CD4-positive, alpha-beta T cell (primary cell): ENCODE data around the gene DGKB. TPM values are rescaled to one million over a fixed set of nuclear protein-coding genes. Genes with fewer than 3 reads are reported as not detected.

Experiments
- ATAC-seq: fragments of 200-7000 bp; cut with Tn5 transposase; one replicate; pipeline ENCODE4 v1.10.0; 2022; ENCODE audit warnings: mild to moderate bottlenecking; ENCODE audit not compliant: poor library complexity
- CTCF ChIA-PET: fragments of 350-600 bp; sonication (Branson Sonifier 250); formaldehyde crosslinking; loops from one replicate; lab custom pipeline; 2021; ENCODE audit warnings: antibody characterized with exemption, inconsistent platforms; lab: Charles Lee
- POLR2A ChIA-PET: fragments of 350-600 bp; sonication (Branson Sonifier 250); formaldehyde crosslinking; loops from one replicate; lab custom pipeline; 2021; ENCODE audit warnings: antibody characterized with exemption, inconsistent platforms; lab: Charles Lee
- DNase-seq, 14 experiments: peaks; one replicate each; pipeline ENCODE4 v3.0.0-alpha.2; 2013 to 2020; ENCODE audit warnings: mixed read lengths in 2 of 14
- H3K27ac ChIP-seq, 2 donors: one replicate each; pipeline versions ENCODE4 v1.5.1 to v1.7.0; 2013; ENCODE audit warnings: low read length in 2 of 2, low read depth in 1 of 2, mild to moderate bottlenecking in 1 of 2
- H3K27me3 ChIP-seq, 2 experiments: 1 replicate in 1 of 2; 2 replicates in 1 of 2; pipeline versions ENCODE4 v1.6.1 to v1.7.0; 2013; ENCODE audit warnings: low read length in 2 of 2, control low read depth in 1 of 2, mild to moderate bottlenecking in 1 of 2, moderate library complexity in 1 of 2; ENCODE audit not compliant: insufficient read depth in 2 of 2, control insufficient read depth in 1 of 2
- H3K36me3 ChIP-seq: one replicate; pipeline ENCODE4 v1.6.1; 2013; ENCODE audit warnings: low read length, control low read depth; ENCODE audit not compliant: insufficient read depth
- H3K4me1 ChIP-seq: one replicate; pipeline ENCODE4 v1.6.1; 2013; ENCODE audit warnings: low read length, control low read depth; ENCODE audit not compliant: insufficient read depth
- H3K4me3 ChIP-seq: one replicate; pipeline ENCODE4 v1.5.1; 2013; ENCODE audit warnings: mild to moderate bottlenecking, low read length, moderate library complexity
- H3K9me3 ChIP-seq, 2 experiments: 1 replicate in 1 of 2; 2 replicates in 1 of 2; pipeline versions ENCODE4 v1.6.1 to v1.7.0; 2013; ENCODE audit warnings: low read length in 2 of 2, mild to moderate bottlenecking in 2 of 2, control low read depth in 1 of 2, moderate library complexity in 1 of 2; ENCODE audit not compliant: control insufficient read depth in 1 of 2, insufficient read depth in 1 of 2
- H3K27ac Mint-ChIP-seq: one replicate; pipeline ENCODE4 v1.8.0; 2020; ENCODE audit warnings: mixed read lengths
- H3K27me3 Mint-ChIP-seq: one replicate; pipeline ENCODE4 v1.8.0; 2021; ENCODE audit warnings: mixed read lengths
- H3K36me3 Mint-ChIP-seq: one replicate; pipeline ENCODE4 v1.8.0; 2021; ENCODE audit warnings: low read depth, mixed read lengths
- H3K4me1 Mint-ChIP-seq: one replicate; pipeline ENCODE4 v1.8.0; 2021; ENCODE audit warnings: low read depth, mixed read lengths
- H3K4me3 Mint-ChIP-seq: one replicate; pipeline ENCODE4 v1.8.0; 2020; ENCODE audit warnings: mild to moderate bottlenecking, mixed read lengths
- H3K9me3 Mint-ChIP-seq: one replicate; pipeline ENCODE4 v1.8.0; 2020; ENCODE audit warnings: mixed read lengths
- intact Hi-C, 2 experiments: fragments of 100-400 bp; cut with DNase I in 1 of 2; cut with micrococcal nuclease in 1 of 2; formaldehyde crosslinking; loops; one replicate each; pipeline versions ENCODE4 v1.15.1 to v1.9.0; 2023 to 2025; cut with DNase I, micrococcal nuclease
- total RNA-seq, 174 experiments: library from RNA in 2 of 174; stranded (reverse) in 2 of 174; gene quantifications; one replicate each; pipeline ENCODE4 v1.2.3 and lab custom pipeline; 2021 to 2026
- TF ChIP-seq, protein P1 (sequence below): fragments of 200-600 bp; IDR thresholded peaks from one replicate; pipeline ENCODE4 v1.8.0; 2022; ENCODE audit warnings: antibody characterized with exemption, mild to moderate bottlenecking

The DGKB gene
- total RNA-seq, 2 experiments from 2014 or later = not detected

DNA sequence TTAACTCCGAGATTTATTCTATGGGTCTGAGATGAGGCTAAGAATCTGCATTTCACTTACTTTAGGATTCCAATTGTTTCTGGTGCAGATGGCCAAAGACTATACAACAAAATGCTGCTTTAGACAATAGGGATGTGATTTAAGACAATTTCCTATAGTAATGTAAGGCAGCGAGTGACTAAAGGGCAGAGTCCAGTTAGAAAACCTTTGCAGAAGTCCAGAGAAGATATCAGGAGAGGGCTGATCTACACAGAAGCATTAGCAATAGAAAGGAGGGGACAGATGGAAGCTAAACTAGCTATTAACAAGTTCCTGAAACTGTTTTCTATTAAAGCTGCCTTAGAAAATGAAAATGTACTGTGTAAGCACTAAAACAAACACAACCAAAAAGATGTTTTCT is 398.9 kb downstream of the DGKB start:
- no peak overlapping the region for H3K27ac Mint-ChIP-seq
- no peak overlapping the region for H3K4me3 Mint-ChIP-seq
- no peaks in the 10 kb centered on the region for H3K36me3 Mint-ChIP-seq

DNA sequence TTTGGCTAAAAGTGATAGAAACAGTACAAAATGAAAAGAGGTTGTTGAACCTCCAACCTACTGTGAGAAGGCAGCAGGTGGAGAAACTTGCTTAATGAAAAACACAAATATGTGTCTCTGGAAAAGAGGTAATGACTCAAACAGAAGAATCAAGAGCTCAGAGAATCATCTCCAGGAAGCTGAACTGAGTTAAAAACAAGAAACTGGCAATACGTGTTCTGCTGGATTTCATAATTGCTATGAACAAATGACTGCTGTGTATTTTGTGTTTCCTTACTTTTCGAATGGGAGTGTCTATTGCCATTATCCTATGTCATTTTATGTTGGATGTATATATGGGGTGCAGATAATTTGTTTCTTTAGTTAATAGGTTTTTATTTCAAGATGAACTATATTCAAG is 401.1 kb downstream of the DGKB start:
- no peaks in the 10 kb centered on the region for H3K27me3 Mint-ChIP-seq
- intact Hi-C loops = no loop called here
- no peak overlapping the region for H3K4me3 Mint-ChIP-seq
- Histone ChIP-seq H3K27ac (no peak overlapping the region), H3K4me1 (no peaks in the 10 kb centered on the region), H3K9me3 (no peaks in the 10 kb centered on the region), H3K27me3 (no peaks in the 10 kb centered on the region), H3K4me3 (no peak overlapping the region), H3K36me3 (no peaks in the 10 kb centered on the region)
- no peak for ATAC-seq
- H3K9me3 Mint-ChIP-seq = peaks cover 9% of the 10 kb centered on the region
- TF ChIP-seq, protein P1, sequence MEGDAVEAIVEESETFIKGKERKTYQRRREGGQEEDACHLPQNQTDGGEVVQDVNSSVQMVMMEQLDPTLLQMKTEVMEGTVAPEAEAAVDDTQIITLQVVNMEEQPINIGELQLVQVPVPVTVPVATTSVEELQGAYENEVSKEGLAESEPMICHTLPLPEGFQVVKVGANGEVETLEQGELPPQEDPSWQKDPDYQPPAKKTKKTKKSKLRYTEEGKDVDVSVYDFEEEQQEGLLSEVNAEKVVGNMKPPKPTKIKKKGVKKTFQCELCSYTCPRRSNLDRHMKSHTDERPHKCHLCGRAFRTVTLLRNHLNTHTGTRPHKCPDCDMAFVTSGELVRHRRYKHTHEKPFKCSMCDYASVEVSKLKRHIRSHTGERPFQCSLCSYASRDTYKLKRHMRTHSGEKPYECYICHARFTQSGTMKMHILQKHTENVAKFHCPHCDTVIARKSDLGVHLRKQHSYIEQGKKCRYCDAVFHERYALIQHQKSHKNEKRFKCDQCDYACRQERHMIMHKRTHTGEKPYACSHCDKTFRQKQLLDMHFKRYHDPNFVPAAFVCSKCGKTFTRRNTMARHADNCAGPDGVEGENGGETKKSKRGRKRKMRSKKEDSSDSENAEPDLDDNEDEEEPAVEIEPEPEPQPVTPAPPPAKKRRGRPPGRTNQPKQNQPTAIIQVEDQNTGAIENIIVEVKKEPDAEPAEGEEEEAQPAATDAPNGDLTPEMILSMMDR = no peak
- DNase-seq = no peak
- H3K36me3 Mint-ChIP-seq = no peaks in the 10 kb centered on the region
- POLR2A ChIA-PET = no interaction called here
- CTCF ChIA-PET = no interaction called here
- no peak overlapping the region for H3K27ac Mint-ChIP-seq
- H3K4me1 Mint-ChIP-seq = no peaks in the 10 kb centered on the region

More for the DNA sequence above, 398.9 kb downstream of the DGKB start:
- ChIA-PET POLR2A (no interaction called here), CTCF (no interaction called here)
- no peaks in the 10 kb centered on the region for H3K27me3 Mint-ChIP-seq
- no peak for ATAC-seq
- TF ChIP-seq, protein P1 = no peak
- no peaks in the 10 kb centered on the region for H3K4me1 Mint-ChIP-seq
- no peaks in the 10 kb centered on the region for H3K27me3 ChIP-seq
- no peak overlapping the region for H3K27ac ChIP-seq
- no peak for DNase-seq
- H3K4me1 ChIP-seq = no peaks in the 10 kb centered on the region
- no peak overlapping the region for H3K4me3 ChIP-seq
- no peaks in the 10 kb centered on the region for H3K9me3 ChIP-seq
- peaks cover 8% of the 10 kb centered on the region for H3K9me3 Mint-ChIP-seq
- intact Hi-C loops = no loop called here
- no peaks in the 10 kb centered on the region for H3K36me3 ChIP-seq

DNA sequence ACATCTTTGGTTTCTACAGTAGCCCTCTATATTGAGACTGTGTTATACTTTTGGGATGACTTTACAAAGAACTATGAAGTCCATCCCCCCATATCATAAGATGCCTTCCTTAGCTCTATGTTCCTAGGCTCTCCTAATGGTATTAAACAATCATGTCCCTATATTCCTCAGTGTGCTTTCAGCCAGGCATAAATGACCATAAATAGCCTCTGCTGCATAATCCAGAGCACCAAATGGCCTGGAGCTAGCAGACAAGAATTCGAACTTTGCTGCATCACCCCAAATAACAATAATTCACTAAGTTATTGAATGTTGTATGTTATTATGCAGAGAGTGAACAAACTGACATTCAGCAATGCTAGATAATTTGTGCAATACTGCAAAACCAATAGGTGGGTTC is 405.2 kb downstream of the DGKB start:
- CTCF ChIA-PET = no interaction called here
- no peak overlapping the region for H3K27ac ChIP-seq

More for the DNA sequence above, 405.2 kb downstream of the DGKB start:
- POLR2A ChIA-PET = no interaction called here
- DNase-seq = no peak
- Histone ChIP-seq H3K27me3 (no peaks in the 10 kb centered on the region), H3K4me1 (no peaks in the 10 kb centered on the region), H3K9me3 (no peaks in the 10 kb centered on the region), H3K4me3 (no peak overlapping the region), H3K36me3 (no peaks in the 10 kb centered on the region)
- TF ChIP-seq, protein P1 = no peak
- no peak for ATAC-seq
- no peak overlapping the region for H3K27ac Mint-ChIP-seq
- peaks cover 3% of the 10 kb centered on the region for H3K9me3 Mint-ChIP-seq
- no peaks in the 10 kb centered on the region for H3K4me1 Mint-ChIP-seq
- no peaks in the 10 kb centered on the region for H3K36me3 Mint-ChIP-seq
- no peaks in the 10 kb centered on the region for H3K27me3 Mint-ChIP-seq
- intact Hi-C loops = no loop called here
- H3K4me3 Mint-ChIP-seq = no peak overlapping the region
